GM19468 (cell line): ENCODE results near the gene DMBT1.

Source experiments
- ATAC-seq: cut with Tn5 transposase; IDR thresholded peaks from one replicate; pipeline ENCODE4 v1.9.1; 2021; ENCODE audit warnings: mild to moderate bottlenecking, moderate library complexity, moderate number of reproducible peaks; ENCODE audit not compliant: unreplicated experiment; ENCODE audit errors: extremely low read depth

Gene DMBT1

GRCh38 chr10:122664501-122664900, 103.9 kb downstream of the DMBT1 start:
- ATAC-seq, result no peak

GRCh38 chr10:122665329-122665860, 104.8 kb downstream of the DMBT1 start:
- ATAC-seq, result no peak

- ATAC-seq, result no peak
Measured at GRCh38 chr10:122665946-122666345, 105.4 kb downstream of the DMBT1 start.

GRCh38 chr10:122669045-122669444, 108.5 kb downstream of the DMBT1 start:
- ATAC-seq, result no peak

GRCh38 chr10:122669842-122670241, 109.3 kb downstream of the DMBT1 start:
- no peak for ATAC-seq

- no peak for ATAC-seq
Measured at GRCh38 chr10:122671355-122671754, 110.8 kb downstream of the DMBT1 start.

GRCh38 chr10:122672655-122673054, 112.1 kb downstream of the DMBT1 start:
- no peak for ATAC-seq

GRCh38 chr10:122673269-122673668, 112.7 kb downstream of the DMBT1 start:
- no peak for ATAC-seq

GRCh38 chr10:122673731-122674130, 113.2 kb downstream of the DMBT1 start:
- ATAC-seq, result no peak

- no peak for ATAC-seq
Measured at GRCh38 chr10:122674781-122675180, 114.2 kb downstream of the DMBT1 start.

- ATAC-seq, result no peak
Measured at GRCh38 chr10:122675278-122675677, 114.7 kb downstream of the DMBT1 start.

GRCh38 chr10:122678266-122678665, 117.7 kb downstream of the DMBT1 start:
- ATAC-seq, result no peak

GRCh38 chr10:122682522-122682921, 122.0 kb downstream of the DMBT1 start:
- ATAC-seq, result no peak

GRCh38 chr10:122688293-122688989, 127.9 kb downstream of the DMBT1 start:
- ATAC-seq, result no peak

GRCh38 chr10:122689146-122689820, 128.7 kb downstream of the DMBT1 start:
- ATAC-seq, result no peak

GRCh38 chr10:122692744-122693143, 132.2 kb downstream of the DMBT1 start:
- ATAC-seq, result no peak
